ENCODE measurements around the gene SBNO1. TPM values are rescaled to one million over a fixed set of nuclear protein-coding genes. Genes with fewer than 3 reads are reported as not detected.

The SBNO1 gene
- total RNA-seq, 4 donors from 2014 or later: 18.6 to 26.4 (median 20.6) TPM

DNA sequence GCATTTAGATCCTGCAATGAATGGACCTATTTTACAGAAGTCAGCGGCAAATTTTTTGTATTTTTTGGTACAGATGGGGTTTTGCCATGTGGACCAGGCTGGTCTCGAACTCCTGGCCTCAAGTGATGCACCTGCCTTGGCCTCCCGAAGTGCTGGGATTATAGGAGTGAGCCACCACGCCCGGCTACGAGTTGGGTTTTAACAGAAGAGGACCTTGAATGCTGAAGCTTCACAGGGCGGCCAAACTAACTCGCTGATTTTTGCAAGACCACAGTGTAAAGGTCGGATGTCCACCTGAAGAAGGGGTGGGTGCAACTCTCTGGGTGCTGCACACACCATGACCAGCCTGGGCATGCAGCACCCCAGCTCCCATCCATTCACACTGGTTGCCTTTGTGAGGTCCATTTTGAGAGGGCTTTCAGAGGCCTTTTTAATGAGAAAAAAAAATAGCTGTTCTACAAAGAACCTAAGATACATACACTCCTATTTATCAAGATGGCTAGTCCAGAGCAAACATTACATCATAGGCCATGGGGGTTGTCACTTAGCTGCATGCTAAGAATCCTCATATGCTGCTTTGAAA, 71.4 kb downstream of the SBNO1 start:
- DNase-seq (ENCODE audit: low spot score): no peak
- no peak for ATAC-seq (ENCODE audit: low FRiP score)
- TF ChIP-seq, protein P1, sequence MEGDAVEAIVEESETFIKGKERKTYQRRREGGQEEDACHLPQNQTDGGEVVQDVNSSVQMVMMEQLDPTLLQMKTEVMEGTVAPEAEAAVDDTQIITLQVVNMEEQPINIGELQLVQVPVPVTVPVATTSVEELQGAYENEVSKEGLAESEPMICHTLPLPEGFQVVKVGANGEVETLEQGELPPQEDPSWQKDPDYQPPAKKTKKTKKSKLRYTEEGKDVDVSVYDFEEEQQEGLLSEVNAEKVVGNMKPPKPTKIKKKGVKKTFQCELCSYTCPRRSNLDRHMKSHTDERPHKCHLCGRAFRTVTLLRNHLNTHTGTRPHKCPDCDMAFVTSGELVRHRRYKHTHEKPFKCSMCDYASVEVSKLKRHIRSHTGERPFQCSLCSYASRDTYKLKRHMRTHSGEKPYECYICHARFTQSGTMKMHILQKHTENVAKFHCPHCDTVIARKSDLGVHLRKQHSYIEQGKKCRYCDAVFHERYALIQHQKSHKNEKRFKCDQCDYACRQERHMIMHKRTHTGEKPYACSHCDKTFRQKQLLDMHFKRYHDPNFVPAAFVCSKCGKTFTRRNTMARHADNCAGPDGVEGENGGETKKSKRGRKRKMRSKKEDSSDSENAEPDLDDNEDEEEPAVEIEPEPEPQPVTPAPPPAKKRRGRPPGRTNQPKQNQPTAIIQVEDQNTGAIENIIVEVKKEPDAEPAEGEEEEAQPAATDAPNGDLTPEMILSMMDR (IDR thresholded peaks at IDR 0.05): no peak

DNA sequence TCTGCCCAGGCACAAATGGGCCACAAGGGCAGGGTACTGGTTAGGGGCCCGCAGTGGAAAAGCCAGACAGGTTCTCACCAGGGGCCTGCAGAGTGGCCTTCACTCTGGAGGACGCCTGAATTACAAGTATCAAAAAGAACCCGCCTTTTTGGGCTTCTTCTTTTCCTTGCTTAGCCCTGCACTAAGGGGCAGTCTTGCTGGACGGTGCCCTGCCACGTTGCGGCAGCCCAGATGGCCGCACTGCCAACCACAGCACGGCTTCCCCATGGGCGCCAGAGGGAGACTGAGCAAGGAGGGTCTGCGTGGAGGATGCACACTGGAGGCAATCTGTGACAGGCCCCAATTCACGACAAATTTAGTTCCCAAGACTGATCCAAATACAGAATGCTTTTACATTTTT, 74.7 kb downstream of the SBNO1 start:
- no peak for DNase-seq (ENCODE audit: low spot score)
- no peak for ATAC-seq (ENCODE audit: low FRiP score)
- TF ChIP-seq, protein P1 (IDR thresholded peaks at IDR 0.05): no peak

DNA sequence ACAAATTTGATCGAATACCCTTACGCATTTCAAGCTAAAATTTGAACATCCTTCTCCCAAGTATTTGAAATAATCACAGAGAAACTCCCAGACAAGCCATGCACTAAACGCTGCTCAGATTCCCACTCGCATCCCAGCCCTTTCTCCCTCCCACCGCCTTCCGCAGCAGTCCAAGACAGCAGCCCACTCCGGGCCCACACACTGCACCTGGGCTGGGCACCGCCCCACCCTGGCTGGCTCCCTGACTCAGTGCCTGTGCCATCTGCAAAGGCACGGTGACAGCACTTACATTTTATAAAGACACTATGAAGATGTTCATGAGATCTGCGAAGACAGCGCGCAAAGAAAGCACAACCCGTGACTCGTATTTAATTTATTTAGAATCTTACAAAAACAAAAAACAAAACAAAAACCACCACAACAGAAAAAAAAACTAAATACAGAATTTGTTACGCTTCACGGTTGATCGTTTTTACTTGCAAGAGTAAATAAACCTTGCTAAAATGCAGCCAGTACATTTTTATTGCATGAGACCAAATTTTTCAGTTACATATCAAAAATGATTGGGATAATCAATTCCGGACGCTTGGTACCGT, 75.8 kb downstream of the SBNO1 start:
- TF ChIP-seq, protein P1 (IDR thresholded peaks at IDR 0.05): no peak
- no peak for ATAC-seq (ENCODE audit: low FRiP score)
- DNase-seq (ENCODE audit: low spot score): no peak

DNA sequence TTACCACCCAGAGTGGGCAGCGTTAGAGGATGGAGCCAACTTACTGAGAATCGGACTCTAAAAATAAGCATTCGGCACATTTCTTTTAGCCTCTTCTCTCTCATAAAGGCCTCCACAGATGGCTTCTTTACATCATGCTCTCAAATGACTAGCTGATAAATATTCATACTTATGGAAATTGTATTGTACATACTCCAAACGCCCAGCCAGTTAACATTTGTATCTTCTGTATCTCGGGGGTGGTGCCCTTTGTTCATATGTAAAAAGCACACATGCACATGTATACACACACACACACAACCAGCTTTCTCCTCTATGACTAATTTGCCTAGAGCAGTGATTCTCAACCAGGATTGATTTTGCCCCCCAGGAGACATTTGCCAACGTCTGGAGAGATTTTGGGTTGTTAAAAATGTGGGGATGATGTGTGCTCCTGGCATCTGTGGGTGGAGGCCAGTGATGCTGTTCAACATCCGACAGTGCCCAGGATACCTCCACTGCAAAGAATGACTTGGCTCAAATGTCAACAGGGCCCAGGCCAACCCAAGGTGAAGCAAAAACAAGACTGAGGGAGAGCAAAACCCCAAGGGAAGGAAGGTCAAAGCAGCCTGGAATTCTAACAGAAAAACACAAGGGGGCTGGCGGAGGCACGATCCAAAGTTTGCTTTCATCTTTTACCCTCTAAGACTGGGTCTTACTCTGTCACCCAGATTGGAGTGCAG, 77.8 kb downstream of the SBNO1 start:
- ATAC-seq (ENCODE audit: low FRiP score): no peak
- DNase-seq (ENCODE audit: low spot score): no peak
- TF ChIP-seq, protein P1 (IDR thresholded peaks at IDR 0.05): no peak

DNA sequence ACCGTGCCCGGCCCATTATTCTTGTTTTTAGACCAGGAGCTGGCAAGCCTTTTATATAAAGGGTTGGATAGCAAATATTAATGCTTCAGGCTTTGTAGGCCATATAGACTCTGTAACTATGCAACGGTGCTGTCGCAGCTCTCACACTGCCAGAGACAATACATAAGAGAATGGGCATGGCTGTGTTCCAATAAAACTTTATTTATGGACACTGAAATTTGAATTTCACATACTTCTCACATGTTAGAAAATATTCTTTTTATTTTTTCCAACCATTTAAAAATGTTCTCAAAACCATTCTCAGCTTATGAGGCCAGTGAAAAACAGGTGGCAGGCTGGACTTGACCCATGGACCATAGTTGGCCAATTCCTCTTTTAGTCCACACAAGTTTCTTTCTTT, 80.0 kb downstream of the SBNO1 start:
- TF ChIP-seq, protein P1 (IDR thresholded peaks at IDR 0.05): no peak
- no peak for ATAC-seq (ENCODE audit: low FRiP score)
- DNase-seq (ENCODE audit: low spot score): no peak

DNA sequence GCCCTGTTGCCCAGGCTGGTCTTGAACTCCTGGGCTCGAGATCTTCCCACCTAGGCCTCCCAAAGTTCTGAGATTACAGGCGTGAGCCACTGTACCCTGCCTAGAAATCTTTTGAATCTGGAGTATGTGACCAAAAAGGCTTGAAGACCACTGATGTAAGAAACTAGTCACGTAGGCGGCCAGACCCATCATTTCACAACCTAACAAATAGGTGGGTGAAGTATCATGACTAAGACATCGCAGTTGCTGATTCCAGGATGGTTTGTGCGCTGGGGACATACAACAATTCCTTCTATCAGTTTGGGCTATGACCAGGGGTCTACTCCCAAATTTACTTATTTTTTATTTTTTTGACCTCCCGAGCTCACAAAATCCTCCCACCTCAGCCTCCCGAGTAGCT, 81.2 kb downstream of the SBNO1 start:
- ATAC-seq (ENCODE audit: low FRiP score) (no peak), DNase-seq (ENCODE audit: low spot score) (no peak)
- TF ChIP-seq, protein P1 (IDR thresholded peaks at IDR 0.05): no peak

DNA sequence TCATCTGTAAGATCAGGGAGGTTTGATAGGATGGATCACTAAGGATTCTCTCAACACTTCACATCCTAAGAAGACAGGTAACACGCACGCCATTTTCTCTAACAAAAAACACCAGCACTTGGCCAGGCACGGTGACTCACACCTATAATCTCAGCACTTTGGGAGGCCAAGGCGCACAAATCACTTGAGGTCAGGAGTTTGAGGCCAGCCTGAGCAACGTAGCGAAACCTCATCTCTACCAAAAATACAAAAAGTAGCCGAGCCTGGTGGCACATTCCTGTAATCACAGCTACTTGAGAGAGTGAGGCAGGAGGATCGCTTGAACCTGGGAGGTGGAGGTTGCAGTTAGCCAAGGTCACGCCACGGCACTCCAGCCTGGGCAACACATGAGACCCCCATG, 82.5 kb downstream of the SBNO1 start:
- TF ChIP-seq, protein P1 (IDR thresholded peaks at IDR 0.05): no peak
- DNase-seq (ENCODE audit: low spot score) (no peak), ATAC-seq (ENCODE audit: low FRiP score) (no peak)

Data from omental fat pad (tissue), 4 donors.